PC-9 (cell line): Measurements from ENCODE around the gene ARID3B. TPM values are rescaled to one million over a fixed set of nuclear protein-coding genes. Genes with fewer than 3 reads are reported as not detected.

Experiments
- BruUV-seq: library from RNA; stranded (reverse); fragments of 400-500 nt; replicated peaks from 2 replicates; lab custom pipeline; 2021; lab: Mats Ljungman, UMichigan
- CTCF ChIA-PET: fragments of 300-600 bp; sonication (Branson Sonifier 250); formaldehyde crosslinking; loops from one replicate; lab custom pipeline; 2022; ENCODE audit warnings: antibody characterized with exemption; lab: Charles Lee
- POLR2A ChIA-PET: fragments of 300-600 bp; sonication (Branson Sonifier 250); formaldehyde crosslinking; loops from one replicate; lab custom pipeline; 2022; ENCODE audit warnings: antibody characterized with exemption; ENCODE audit not compliant: unreplicated experiment; lab: Charles Lee
- DNase-seq, 2 experiments: peaks; one replicate each; pipeline versions ENCODE4 v3.0.0 to v3.0.0-alpha.2; 2015 to 2022; ENCODE audit warnings: mixed read lengths in 1 of 2
- H2AFZ ChIP-seq: fragments of 200-600 bp; sonication (generic); 2 replicates; pipeline ENCODE4 v1.8.1; 2017; ENCODE audit warnings: antibody characterized with exemption
- H3F3A ChIP-seq: fragments of 200-600 bp; sonication (generic); 2 replicates; pipeline ENCODE4 v1.8.1; 2017; ENCODE audit warnings: antibody characterized with exemption, mild to moderate bottlenecking, low read depth; ENCODE audit not compliant: insufficient read depth
- H3K27ac ChIP-seq: fragments of 200-600 bp; sonication (generic); 2 replicates; pipeline ENCODE4 v1.6.1; 2016; ENCODE audit warnings: mixed run types
- H3K27me3 ChIP-seq: fragments of 200-600 bp; sonication (generic); 2 replicates; pipeline ENCODE4 v1.6.1; 2016; ENCODE audit warnings: low read depth, mixed run types; ENCODE audit not compliant: insufficient read depth
- H3K36me3 ChIP-seq: fragments of 200-600 bp; sonication (generic); 2 replicates; pipeline ENCODE4 v1.6.1; 2016; ENCODE audit warnings: low read depth, mixed run types
- H3K4me1 ChIP-seq: fragments of 200-600 bp; sonication (generic); replicated peaks from 2 replicates; pipeline ENCODE4 v1.6.1; 2016; ENCODE audit warnings: mixed run types; ENCODE audit not compliant: insufficient read depth
- H3K4me2 ChIP-seq: fragments of 200-600 bp; sonication (generic); 2 replicates; pipeline ENCODE4 v1.6.1; 2017; ENCODE audit warnings: mixed run types
- H3K4me3 ChIP-seq: fragments of 200-600 bp; sonication (generic); 2 replicates; pipeline ENCODE4 v1.6.1; 2016; ENCODE audit warnings: mixed run types
- H3K79me2 ChIP-seq: fragments of 200-600 bp; sonication (generic); 2 replicates; pipeline ENCODE4 v1.6.1; 2017; ENCODE audit warnings: low read depth, mixed run types
- H3K9me2 ChIP-seq: fragments of 200-600 bp; sonication (generic); 2 replicates; pipeline ENCODE4 v1.8.1; 2017; ENCODE audit warnings: mild to moderate bottlenecking; ENCODE audit not compliant: insufficient read depth
- H3K9me3 ChIP-seq: fragments of 200-600 bp; sonication (generic); 2 replicates; pipeline ENCODE4 v1.8.1; 2016; ENCODE audit warnings: low read depth; ENCODE audit not compliant: insufficient read depth
- H4K20me1 ChIP-seq: fragments of 200-600 bp; sonication (generic); 2 replicates; pipeline ENCODE4 v1.8.1; 2017; ENCODE audit not compliant: insufficient read depth
- EZH2 ChIP-seq: fragments of 200-600 bp; sonication (generic); IDR thresholded peaks from 2 replicates; pipeline ENCODE4 v1.8.0; 2017; ENCODE audit warnings: antibody characterized with exemption, low read depth
- intact Hi-C: fragments of 100-400 bp; cut with micrococcal nuclease; formaldehyde crosslinking; loops from one replicate; pipeline ENCODE4 v1.10.0; 2022; ENCODE audit not compliant: unreplicated experiment
- total RNA-seq: library from RNA; stranded (reverse); gene quantifications from 2 replicates; pipeline ENCODE4 v1.2.3, GENCODE V29; 2021
- TF ChIP-seq, protein P1 (sequence below): fragments of 200-600 bp; sonication (generic); conservative IDR thresholded peaks from 2 replicates; pipeline ENCODE4 v1.6.1; 2017; ENCODE audit warnings: mixed run types, antibody characterized with exemption, mild to moderate bottlenecking, moderate library complexity

Gene ARID3B
- total RNA-seq, 1 experiment from 2014 or later, result 9.6 TPM

DNA sequence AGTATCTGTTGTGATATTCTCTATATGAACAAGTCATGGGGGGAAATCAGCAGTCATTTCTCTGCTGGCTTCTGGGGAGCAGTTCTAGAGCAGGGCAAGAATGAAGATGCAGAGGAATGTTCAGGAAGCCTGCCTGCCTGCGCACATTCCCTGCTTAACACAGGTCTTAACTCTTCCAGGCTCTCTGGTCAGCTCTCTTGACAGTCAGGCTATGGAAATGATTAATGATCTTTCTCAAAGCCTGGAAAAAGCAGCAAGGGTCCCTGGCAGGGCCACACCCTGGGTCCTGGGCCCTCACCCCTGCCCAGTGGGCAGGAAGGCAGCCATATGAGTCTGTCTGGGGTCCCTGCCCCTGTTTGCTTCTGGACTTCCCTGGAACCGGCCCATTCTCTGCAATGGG lies 43.2 kb downstream of the ARID3B start:
- H3K27ac ChIP-seq, result no peak overlapping the region
- no peaks in the 10 kb centered on the region for H3K27me3 ChIP-seq
- no peak for DNase-seq
- no peaks in the 10 kb centered on the region for H3K79me2 ChIP-seq
- POLR2A ChIA-PET, result interaction anchor here (0.6 kb wide), 1 partner anchor 80 kb away, joined by 7 read pairs; no protein-coding TSS in a partner anchor
- H3K4me1 ChIP-seq, result peaks cover 11% of the 10 kb centered on the region
- no peaks in the 10 kb centered on the region for H4K20me1 ChIP-seq
- TF ChIP-seq EZH2, result no peak
- TF ChIP-seq, protein P1, sequence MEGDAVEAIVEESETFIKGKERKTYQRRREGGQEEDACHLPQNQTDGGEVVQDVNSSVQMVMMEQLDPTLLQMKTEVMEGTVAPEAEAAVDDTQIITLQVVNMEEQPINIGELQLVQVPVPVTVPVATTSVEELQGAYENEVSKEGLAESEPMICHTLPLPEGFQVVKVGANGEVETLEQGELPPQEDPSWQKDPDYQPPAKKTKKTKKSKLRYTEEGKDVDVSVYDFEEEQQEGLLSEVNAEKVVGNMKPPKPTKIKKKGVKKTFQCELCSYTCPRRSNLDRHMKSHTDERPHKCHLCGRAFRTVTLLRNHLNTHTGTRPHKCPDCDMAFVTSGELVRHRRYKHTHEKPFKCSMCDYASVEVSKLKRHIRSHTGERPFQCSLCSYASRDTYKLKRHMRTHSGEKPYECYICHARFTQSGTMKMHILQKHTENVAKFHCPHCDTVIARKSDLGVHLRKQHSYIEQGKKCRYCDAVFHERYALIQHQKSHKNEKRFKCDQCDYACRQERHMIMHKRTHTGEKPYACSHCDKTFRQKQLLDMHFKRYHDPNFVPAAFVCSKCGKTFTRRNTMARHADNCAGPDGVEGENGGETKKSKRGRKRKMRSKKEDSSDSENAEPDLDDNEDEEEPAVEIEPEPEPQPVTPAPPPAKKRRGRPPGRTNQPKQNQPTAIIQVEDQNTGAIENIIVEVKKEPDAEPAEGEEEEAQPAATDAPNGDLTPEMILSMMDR, result no peak
- H3K9me3 ChIP-seq, result no peaks in the 10 kb centered on the region
- intact Hi-C loops, result no loop called here
- H3K9me2 ChIP-seq, result no peaks in the 10 kb centered on the region
- H3K4me2 ChIP-seq, result no peak overlapping the region
- H3K36me3 ChIP-seq, result no peaks in the 10 kb centered on the region
- H3K4me3 ChIP-seq, result no peak overlapping the region
- peaks cover 2% of the 10 kb centered on the region; the same call in 1 of the 2 replicates for H3F3A ChIP-seq
- CTCF ChIA-PET, result no interaction called here
- BruUV-seq, result no TSS peak
- H2AFZ ChIP-seq, result no peak overlapping the region

DNA sequence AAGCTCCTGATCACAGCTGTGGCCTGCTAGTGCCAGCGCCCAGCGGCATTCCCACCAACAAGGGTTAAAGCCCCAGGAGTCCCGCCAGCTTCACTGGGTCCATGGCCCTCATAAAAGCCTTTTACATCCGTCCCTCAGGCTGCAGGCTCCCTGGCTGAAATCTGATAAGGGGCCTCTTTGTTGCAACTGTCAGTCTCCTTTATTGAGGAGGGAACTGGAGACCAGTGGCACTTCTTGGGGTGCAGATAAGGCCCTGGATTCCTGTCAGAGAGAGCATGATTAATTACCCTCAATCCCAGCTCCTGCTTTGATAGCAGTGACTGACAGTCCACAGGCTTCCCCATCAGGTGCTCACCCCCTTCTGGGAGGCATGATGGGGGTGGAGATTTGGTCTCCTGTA lies 43.8 kb downstream of the ARID3B start:
- Histone ChIP-seq H2AFZ (no peak overlapping the region), H3K4me2 (no peak overlapping the region), H3K79me2 (no peaks in the 10 kb centered on the region), H3K27me3 (no peaks in the 10 kb centered on the region), H4K20me1 (no peaks in the 10 kb centered on the region), H3K4me3 (no peak overlapping the region), H3K36me3 (no peaks in the 10 kb centered on the region), H3K27ac (no peak overlapping the region), H3F3A (peaks cover 5% of the 10 kb centered on the region; the same call in 1 of the 2 replicates), H3K4me1 (peaks cover 14% of the 10 kb centered on the region), H3K9me2 (no peaks in the 10 kb centered on the region), H3K9me3 (no peaks in the 10 kb centered on the region)
- no TSS peak for BruUV-seq
- intact Hi-C loops, result loop anchor here (5.0 kb wide), 1 partner anchor 42 kb away; the partner anchor contains the start of gene ARID3B
- TF ChIP-seq EZH2, result no peak
- DNase-seq, result no peak
- ChIA-PET CTCF (no interaction called here), POLR2A (interaction anchor here (0.6 kb wide), 1 partner anchor 79 kb away, joined by 7 read pairs; no protein-coding TSS in a partner anchor)

DNA sequence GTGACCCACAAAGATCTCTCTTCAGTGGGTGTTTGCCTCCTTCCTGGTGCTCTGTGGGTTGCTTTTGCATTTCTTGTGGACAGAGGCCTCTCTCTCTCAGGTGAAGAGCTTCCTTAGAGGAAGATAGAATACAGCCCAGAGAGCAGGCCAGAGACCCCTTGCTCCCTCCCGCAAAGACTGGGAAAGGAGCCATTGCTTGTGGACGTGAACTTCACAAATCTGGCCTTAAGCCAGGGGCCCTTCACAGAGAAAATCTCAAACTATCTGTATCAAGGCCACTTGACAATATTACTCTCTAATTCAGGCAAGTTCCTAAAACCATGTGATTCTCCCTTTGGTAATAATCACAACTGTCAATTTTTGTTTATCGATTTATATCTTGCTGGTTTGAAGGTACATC lies 44.2 kb downstream of the ARID3B start:
- Histone ChIP-seq H3K9me3 (no peaks in the 10 kb centered on the region), H3K27me3 (no peaks in the 10 kb centered on the region), H3K9me2 (no peaks in the 10 kb centered on the region), H4K20me1 (no peaks in the 10 kb centered on the region), H3K4me3 (no peak overlapping the region), H3K4me2 (no peak overlapping the region), H3K4me1 (peaks cover 14% of the 10 kb centered on the region), H3K27ac (no peak overlapping the region), H3F3A (peaks cover 5% of the 10 kb centered on the region; the same call in 1 of the 2 replicates), H2AFZ (no peak overlapping the region), H3K36me3 (no peaks in the 10 kb centered on the region), H3K79me2 (no peaks in the 10 kb centered on the region)
- intact Hi-C loops, result loop anchor here (5.0 kb wide), 1 partner anchor 43 kb away; the partner anchor contains the start of gene ARID3B
- BruUV-seq, result no TSS peak
- CTCF ChIA-PET, result no interaction called here
- TF ChIP-seq, protein P1, result no peak
- no peak for TF ChIP-seq EZH2
- no peak for DNase-seq
- POLR2A ChIA-PET, result no interaction called here
